HG03460 (cell line): ENCODE data around the gene ABCG1.

Source experiments
- ATAC-seq: cut with Tn5 transposase; IDR thresholded peaks from one replicate; pipeline ENCODE4 v1.9.1; 2021; ENCODE audit not compliant: unreplicated experiment

Gene ABCG1

DNA sequence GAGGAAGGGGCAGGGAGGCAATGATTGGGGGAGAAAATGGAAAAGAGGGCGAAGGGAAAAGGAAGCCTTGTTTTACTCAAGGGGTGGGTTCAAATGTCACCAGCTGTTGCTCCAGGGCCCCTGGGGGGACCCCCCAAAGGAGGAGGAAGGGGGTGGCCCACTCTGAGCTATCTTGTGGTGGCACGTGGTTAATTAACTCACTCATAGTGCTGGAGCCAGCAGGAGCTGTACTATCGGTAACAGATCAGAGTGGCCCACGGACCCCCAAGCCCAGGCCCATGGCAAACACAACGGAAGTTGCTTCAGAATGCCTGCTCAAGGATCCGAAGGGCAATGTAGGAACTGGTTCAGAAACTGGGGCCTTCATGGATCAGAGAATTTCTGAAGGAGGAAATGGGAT is 124.6 kb downstream of the ABCG1 start:
- no peak for ATAC-seq

DNA sequence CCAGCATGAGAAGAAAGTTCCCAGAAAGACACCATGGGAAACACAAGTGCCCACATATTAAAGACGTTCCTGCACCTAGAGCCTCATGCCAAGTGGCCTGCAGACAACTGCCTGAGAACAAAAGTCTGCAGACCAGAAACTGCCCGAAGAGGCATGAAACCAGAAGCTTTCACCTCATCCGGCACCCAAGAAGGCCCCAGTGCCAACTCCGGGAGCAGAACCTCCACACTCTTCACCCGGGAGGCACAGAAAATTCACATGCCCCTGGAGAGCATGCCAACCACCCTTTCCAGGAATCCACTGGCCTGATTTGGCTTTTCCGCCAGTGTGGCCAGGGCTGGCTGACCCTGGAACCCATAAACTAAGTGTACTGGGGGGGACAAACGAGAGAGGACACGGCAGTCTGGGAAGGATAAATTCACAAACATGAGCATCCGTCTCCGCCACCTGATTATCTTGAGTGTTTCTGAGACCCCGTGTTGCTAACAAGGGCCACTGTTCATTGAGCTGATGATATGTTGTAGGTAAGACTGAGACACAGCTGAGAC is 125.1 kb downstream of the ABCG1 start:
- ATAC-seq, result no peak

DNA sequence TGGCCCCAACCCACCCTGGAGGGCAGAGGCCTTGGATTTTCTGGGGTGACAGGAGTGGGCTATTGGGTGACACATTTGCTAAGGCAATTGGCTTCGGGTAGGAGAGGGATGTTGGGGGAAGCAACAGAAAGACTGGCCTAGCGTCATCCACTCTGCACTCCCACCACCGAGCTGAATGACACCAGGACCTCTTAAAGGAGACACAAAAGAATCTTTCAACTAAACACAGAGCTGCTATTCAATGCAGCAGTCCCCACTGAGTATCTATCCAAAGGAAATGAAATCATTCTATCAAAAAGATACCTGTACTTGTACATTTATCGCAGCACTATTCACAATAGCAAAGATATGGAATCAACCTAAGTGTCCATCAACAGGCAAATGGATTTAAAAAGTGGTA is 125.7 kb downstream of the ABCG1 start:
- ATAC-seq, result no peak

DNA sequence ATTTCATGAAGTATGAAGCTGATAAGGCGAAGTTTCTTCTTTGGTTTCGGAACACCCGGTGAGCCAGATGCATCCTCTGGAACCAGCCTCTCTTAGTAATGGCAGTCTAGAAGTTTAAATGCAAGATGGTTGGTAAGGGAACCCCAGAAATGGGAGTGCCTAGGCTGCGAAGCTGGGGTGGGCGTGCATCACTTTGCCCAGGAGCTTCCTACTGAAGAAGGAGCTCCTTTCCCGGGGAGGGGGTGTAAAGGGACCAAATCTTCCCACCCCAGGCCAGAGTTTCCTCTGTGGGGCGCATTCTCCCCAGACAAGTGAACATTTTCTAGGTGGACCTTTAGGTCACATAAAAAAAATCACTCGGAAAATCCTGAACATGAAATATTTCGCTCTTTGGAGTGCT is 127.5 kb downstream of the ABCG1 start:
- ATAC-seq, result no peak
